GM19238 (cell line): ENCODE measurements around the gene WDFY4.

Experiments
- DNase-seq: peaks from one replicate; pipeline ENCODE4 v3.0.0; 2011; ENCODE audit warnings: low spot score; ENCODE audit not compliant: insufficient read length

Gene WDFY4

GRCh38 chr10:48847691-48848090, 163.0 kb downstream of the WDFY4 start:
- no peak for DNase-seq

- no peak for DNase-seq
Measured at GRCh38 chr10:48856855-48857254, 172.2 kb downstream of the WDFY4 start.

- DNase-seq = no peak
Measured at GRCh38 chr10:48872234-48872633, 187.6 kb downstream of the WDFY4 start.

- DNase-seq = no peak
Measured at GRCh38 chr10:48878091-48878490, 193.4 kb downstream of the WDFY4 start.

GRCh38 chr10:48879451-48879850, 194.8 kb downstream of the WDFY4 start:
- no peak for DNase-seq

GRCh38 chr10:48880016-48880705, 195.5 kb downstream of the WDFY4 start:
- no peak for DNase-seq

- no peak for DNase-seq
Measured at GRCh38 chr10:48881937-48882336, 197.3 kb downstream of the WDFY4 start.

GRCh38 chr10:48882881-48883280, 198.2 kb downstream of the WDFY4 start:
- no peak for DNase-seq

GRCh38 chr10:48883701-48884100, 199.0 kb downstream of the WDFY4 start:
- DNase-seq = no peak

GRCh38 chr10:48884179-48885045, 199.7 kb downstream of the WDFY4 start:
- DNase-seq = no peak

GRCh38 chr10:48885376-48885775, 200.7 kb downstream of the WDFY4 start:
- no peak for DNase-seq

- DNase-seq = no peak
Measured at GRCh38 chr10:48887982-48888381, 203.3 kb downstream of the WDFY4 start.

GRCh38 chr10:48890888-48891850, 206.5 kb downstream of the WDFY4 start:
- DNase-seq = no peak

GRCh38 chr10:48894911-48895802, 210.5 kb downstream of the WDFY4 start:
- no peak for DNase-seq

GRCh38 chr10:48895803-48896195, 211.1 kb downstream of the WDFY4 start:
- no peak for DNase-seq

- DNase-seq = no peak
Measured at GRCh38 chr10:48896756-48897440, 212.2 kb downstream of the WDFY4 start.

GRCh38 chr10:48897441-48897790, 212.7 kb downstream of the WDFY4 start:
- DNase-seq = no peak

- no peak for DNase-seq
Measured at GRCh38 chr10:48898426-48898825, 213.8 kb downstream of the WDFY4 start.

GRCh38 chr10:48899781-48900180, 215.1 kb downstream of the WDFY4 start:
- no peak for DNase-seq

GRCh38 chr10:48900371-48900801, 215.7 kb downstream of the WDFY4 start:
- DNase-seq = no peak
